ENCODE results near the gene TOR2A. TPM values are rescaled to one million over a fixed set of nuclear protein-coding genes. Genes with fewer than 3 reads are reported as not detected.

TOR2A gene
- total RNA-seq, 1 experiment from 2014 or later = 13.2 TPM

- H4K8ac ChIP-seq (replicated peaks; ENCODE audit: insufficient read length, low read depth, low read length) = no peak overlapping the region
- no peaks in the 10 kb centered on the region for H3K79me1 ChIP-seq (ENCODE audit: insufficient read depth, low read depth, low read length, poor library complexity, severe bottlenecking)
- H3K9ac ChIP-seq (ENCODE audit: extremely low read depth, insufficient read length, low read length) = no peak overlapping the region
- no peak overlapping the region for H3K4me2 ChIP-seq (ENCODE audit: insufficient read depth, insufficient read length, low read length)
- DNase-seq = no peak
- H3K14ac ChIP-seq (ENCODE audit: insufficient read depth, low read length) = no peak overlapping the region
- no peak overlapping the region for H3K4me3 Mint-ChIP-seq
- H2BK20ac ChIP-seq (ENCODE audit: low read depth, low read length, poor library complexity, severe bottlenecking) = no peak overlapping the region
- no peaks in the 10 kb centered on the region for H3K27me3 ChIP-seq (ENCODE audit: insufficient read depth, low read length)
- H3K79me2 ChIP-seq (ENCODE audit: insufficient read depth, low read length) = no peaks in the 10 kb centered on the region
- no CpG with 5 or more reads among the region's 19 CpGs for WGBS (ENCODE audit: extremely low coverage, insufficient read length, low lambda C conversion rate)
- H3K27ac Mint-ChIP-seq = no peak overlapping the region
- H2BK12ac ChIP-seq (ENCODE audit: insufficient read length, low read depth, low read length) = no peak overlapping the region
- H4K91ac ChIP-seq (ENCODE audit: insufficient read length, low read depth, low read length) = no peak overlapping the region
- no peaks in the 10 kb centered on the region for H4K20me1 ChIP-seq (ENCODE audit: control insufficient read depth, insufficient read depth, insufficient read length)
- no peaks in the 10 kb centered on the region for H3K36me3 Mint-ChIP-seq (ENCODE audit: insufficient read depth in 1 of 3, low read depth in 3 of 3)
- no peaks in the 10 kb centered on the region for H3K4me1 ChIP-seq (ENCODE audit: insufficient read depth, low read length)
- H3K18ac ChIP-seq (ENCODE audit: insufficient read length, low read depth, low read length) = no peak overlapping the region
- peaks cover 7% of the 10 kb centered on the region for H3K23me2 ChIP-seq (ENCODE audit: insufficient read length, low read depth, low read length, poor library complexity, severe bottlenecking)
- no peak overlapping the region for H2AFZ ChIP-seq (ENCODE audit: low read length)
- H3K4me1 Mint-ChIP-seq = peaks cover 6 to 18% of the 10 kb centered on the region in 2 experiments
- H2BK5ac ChIP-seq (ENCODE audit: insufficient read length, low read length) = no peak overlapping the region
- no peak overlapping the region for H2BK120ac ChIP-seq (ENCODE audit: low read depth, low read length, poor library complexity, severe bottlenecking)
- H3T11ph ChIP-seq (ENCODE audit: low read length) = no peak overlapping the region
- H3K9me3 ChIP-seq (ENCODE audit: control insufficient read depth, low read depth, low read length) = no peaks in the 10 kb centered on the region
- no peak overlapping the region for H3K27ac ChIP-seq (ENCODE audit: insufficient read length, low read depth, low read length)
- H3K23ac ChIP-seq (ENCODE audit: insufficient read length, low read depth, low read length) = no peak overlapping the region
- H3K56ac ChIP-seq (ENCODE audit: insufficient read length, low read depth, low read length) = no peak overlapping the region
- no peaks in the 10 kb centered on the region for H3K9me3 Mint-ChIP-seq
- no peak overlapping the region for H3K4ac ChIP-seq (ENCODE audit: low read depth, low read length)
- H2BK15ac ChIP-seq (ENCODE audit: low read depth, low read length) = no peak overlapping the region
- H2AK5ac ChIP-seq (ENCODE audit: insufficient read length, low read length) = no peak overlapping the region
- TF ChIP-seq CTCF (conservative IDR thresholded peaks at IDR 0.05) = no peak
- peaks cover 22% of the 10 kb centered on the region for H3K27me3 Mint-ChIP-seq (ENCODE audit: low read depth)
- H4K5ac ChIP-seq (ENCODE audit: insufficient read length, low read depth, low read length) = no peak overlapping the region
Observed at GRCh38 chr9:127739614-127740330, 4.7 kb upstream of the TOR2A start.
